ENCODE data around the gene HSPB1.
A peak's percentile ranks its signal among the peaks of the same experiment; 100 is the strongest.

HSPB1 gene

DNA sequence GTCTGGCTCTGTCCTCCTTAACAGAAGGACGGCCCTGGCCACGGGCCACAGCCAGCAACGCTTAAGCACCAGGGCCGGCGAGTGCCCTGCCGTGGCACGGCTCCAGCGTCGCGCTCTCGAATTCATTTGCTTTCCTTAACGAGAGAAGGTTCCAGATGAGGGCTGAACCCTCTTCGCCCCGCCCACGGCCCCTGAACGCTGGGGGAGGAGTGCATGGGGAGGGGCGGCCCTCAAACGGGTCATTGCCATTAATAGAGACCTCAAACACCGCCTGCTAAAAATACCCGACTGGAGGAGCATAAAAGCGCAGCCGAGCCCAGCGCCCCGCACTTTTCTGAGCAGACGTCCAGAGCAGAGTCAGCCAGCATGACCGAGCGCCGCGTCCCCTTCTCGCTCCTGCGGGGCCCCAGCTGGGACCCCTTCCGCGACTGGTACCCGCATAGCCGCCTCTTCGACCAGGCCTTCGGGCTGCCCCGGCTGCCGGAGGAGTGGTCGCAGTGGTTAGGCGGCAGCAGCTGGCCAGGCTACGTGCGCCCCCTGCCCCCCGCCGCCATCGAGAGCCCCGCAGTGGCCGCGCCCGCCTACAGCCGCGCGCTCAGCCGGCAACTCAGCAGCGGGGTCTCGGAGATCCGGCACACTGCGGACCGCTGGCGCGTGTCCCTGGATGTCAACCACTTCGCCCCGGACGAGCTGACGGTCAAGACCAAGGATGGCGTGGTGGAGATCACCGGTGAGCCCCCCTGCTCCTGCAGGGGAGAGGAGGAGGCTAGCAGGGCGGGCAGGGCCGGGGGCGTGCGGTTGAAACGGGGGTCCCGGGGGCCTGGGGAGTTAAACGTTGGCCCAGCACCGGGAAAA, at the start of gene HSPB1:
Gene HSPB1, plus strand, starts transcription at position 327 of the 855 bp plus-strand sequence. Its CDS starts 40 bp downstream, at position 367.
- H3K36me3 Mint-ChIP-seq (ENCODE audit: low read depth), result peaks cover 2% of the 10 kb centered on the region
- H3K9me3 Mint-ChIP-seq, result no peaks in the 10 kb centered on the region
- H3K27me3 Mint-ChIP-seq (ENCODE audit: low read depth), result peaks cover 6% of the 10 kb centered on the region
- peaks cover 9% of the 10 kb centered on the region for H3K4me1 Mint-ChIP-seq (ENCODE audit: low read depth)
- peak; percentile 63 for DNase-seq (ENCODE audit: low spot score)
- H3K4me3 Mint-ChIP-seq, result peak within 1 kb of the TSS; percentile 93
- peak within 1 kb of the TSS; percentile 81 for H3K27ac Mint-ChIP-seq

DNA sequence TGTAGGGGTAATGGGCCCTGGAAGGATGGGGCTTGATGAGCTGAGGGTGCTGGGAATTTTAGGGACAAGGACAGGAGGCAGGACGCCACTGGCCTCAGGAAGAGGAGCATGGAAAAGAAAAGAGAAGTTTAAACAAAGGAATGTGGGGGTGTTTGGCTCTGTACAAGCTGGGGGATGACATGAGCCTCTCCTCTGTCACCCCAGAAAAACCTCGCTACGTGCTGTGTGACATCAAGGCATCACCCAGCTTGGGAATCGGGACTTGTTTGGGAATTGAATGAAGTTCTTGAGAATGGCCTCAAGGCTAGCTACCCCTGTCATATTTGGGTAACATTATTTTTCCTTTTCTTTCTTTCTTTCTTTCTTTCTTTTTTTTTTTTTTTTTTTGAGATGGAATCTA, 47.7 kb upstream of the HSPB1 start:
- Mint-ChIP-seq H3K4me3 (no peak overlapping the region), H3K4me1 (ENCODE audit: low read depth) (no peaks in the 10 kb centered on the region), H3K27ac (no peak overlapping the region), H3K9me3 (no peaks in the 10 kb centered on the region), H3K36me3 (ENCODE audit: low read depth) (no peaks in the 10 kb centered on the region), H3K27me3 (ENCODE audit: low read depth) (peaks cover 25% of the 10 kb centered on the region)
- DNase-seq (ENCODE audit: low spot score), result no peak

DNA sequence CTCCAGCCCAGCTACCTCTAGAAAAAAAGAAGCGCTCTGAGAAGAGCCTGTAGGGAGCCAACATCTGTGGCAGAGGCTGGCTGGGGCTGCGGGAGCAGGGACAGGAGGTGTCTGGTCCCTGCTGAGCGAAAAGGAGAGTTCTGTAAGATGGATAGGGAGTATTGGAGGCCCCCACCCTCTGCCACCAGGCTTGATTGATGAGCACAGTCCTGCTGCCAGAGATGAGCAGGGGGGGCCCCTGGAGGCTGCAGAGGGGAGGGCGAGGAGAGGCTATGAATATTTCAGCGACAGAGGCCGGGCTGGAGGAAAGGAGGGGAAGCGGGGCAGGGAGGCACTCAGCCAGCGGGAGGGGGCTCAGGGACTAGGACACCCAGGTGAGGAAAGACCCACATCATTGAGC, 44.5 kb upstream of the HSPB1 start:
- Mint-ChIP-seq H3K27me3 (ENCODE audit: low read depth) (peaks cover 30% of the 10 kb centered on the region), H3K36me3 (ENCODE audit: low read depth) (no peaks in the 10 kb centered on the region), H3K9me3 (no peaks in the 10 kb centered on the region), H3K4me3 (no peak overlapping the region), H3K4me1 (ENCODE audit: low read depth) (no peaks in the 10 kb centered on the region), H3K27ac (no peak overlapping the region)
- DNase-seq (ENCODE audit: low spot score), result no peak

DNA sequence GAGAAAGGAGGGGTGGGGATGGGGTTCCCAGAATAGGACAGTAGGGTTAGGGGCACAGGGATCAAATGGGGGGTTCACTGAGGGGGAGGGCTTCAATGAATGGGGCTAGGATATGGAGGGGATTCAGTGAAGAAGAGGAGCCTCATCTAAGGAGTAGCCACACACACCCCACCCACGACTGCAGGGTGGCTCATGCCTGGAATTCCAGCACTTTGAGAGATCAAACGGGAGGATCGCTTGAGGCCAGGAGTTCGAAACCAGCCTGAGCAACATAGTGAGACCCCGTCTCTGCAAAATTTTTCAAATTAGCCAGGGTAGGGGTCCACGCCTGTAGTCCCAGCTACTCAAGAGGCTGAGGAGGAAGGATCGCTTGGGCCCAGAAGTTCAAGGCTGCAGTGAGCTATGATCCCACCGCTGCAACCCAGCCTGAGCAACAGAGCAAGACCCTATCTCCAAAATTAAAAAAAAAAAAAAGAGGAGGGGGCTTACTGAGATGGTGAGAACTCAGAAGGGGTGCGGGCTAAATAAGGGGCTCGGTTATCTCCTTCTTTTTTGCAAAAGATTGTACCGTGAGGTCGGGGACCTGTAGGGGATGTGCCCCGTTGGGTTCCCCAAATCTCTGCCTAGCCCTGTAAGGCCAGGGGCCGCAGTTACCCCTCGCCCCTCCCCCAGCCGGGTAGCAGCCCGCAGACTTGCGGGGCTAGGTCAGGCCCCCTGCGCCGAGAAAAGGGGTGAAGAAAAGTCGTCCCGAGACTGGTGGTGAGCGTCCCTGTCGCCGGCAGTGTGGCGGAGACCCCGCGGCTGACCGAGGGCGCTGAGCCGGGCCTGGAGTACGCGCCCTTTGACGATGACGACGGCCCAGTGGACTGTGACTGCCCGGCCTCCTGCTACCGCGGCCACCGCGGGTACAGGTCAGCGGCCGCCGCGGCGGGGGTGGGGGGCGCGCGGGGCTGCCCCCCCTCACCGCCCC, 43.1 kb upstream of the HSPB1 start:
- Mint-ChIP-seq H3K4me1 (ENCODE audit: low read depth) (no peaks in the 10 kb centered on the region), H3K27me3 (ENCODE audit: low read depth) (peaks cover 30% of the 10 kb centered on the region), H3K4me3 (peak overlapping the region; percentile 12)

DNA sequence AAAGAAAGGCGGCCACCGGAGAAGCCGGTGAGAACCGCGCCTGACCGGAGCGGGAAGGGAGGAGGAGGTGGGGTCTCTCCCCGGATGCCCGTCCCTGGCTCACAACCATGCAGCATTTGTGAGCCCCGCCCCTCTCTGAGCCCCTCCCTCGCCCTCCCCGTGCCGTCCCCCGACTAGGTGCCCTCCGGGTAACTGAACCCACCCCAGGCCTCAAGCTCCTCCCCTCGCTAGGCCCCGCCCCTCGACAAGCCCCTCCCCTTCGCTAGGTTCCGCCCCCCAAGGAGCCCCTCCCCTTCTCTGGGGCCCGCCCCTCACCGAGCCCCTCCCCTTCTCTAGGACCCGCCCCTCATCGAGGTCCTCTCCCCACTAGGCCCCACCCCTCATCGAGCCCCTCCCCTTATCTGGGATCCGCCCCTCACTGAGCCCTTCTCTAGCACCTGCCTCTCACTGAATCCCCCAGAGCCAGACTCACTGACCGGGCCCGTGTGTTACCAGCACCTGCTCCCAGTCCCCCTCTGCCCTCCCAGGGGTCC, 42.2 kb upstream of the HSPB1 start:
- H3K9me3 Mint-ChIP-seq, result no peaks in the 10 kb centered on the region
- H3K27me3 Mint-ChIP-seq (ENCODE audit: low read depth), result peaks cover 34% of the 10 kb centered on the region
- DNase-seq (ENCODE audit: low spot score), result no peak
- no peaks in the 10 kb centered on the region for H3K4me1 Mint-ChIP-seq (ENCODE audit: low read depth)
- H3K27ac Mint-ChIP-seq, result no peak overlapping the region
- no peak overlapping the region for H3K4me3 Mint-ChIP-seq
- no peaks in the 10 kb centered on the region for H3K36me3 Mint-ChIP-seq (ENCODE audit: low read depth)

More for the DNA sequence above, 43.1 kb upstream of the HSPB1 start:
- no peak for DNase-seq (ENCODE audit: low spot score)
- H3K27ac Mint-ChIP-seq, result no peak overlapping the region
- H3K36me3 Mint-ChIP-seq (ENCODE audit: low read depth), result no peaks in the 10 kb centered on the region
- no peaks in the 10 kb centered on the region for H3K9me3 Mint-ChIP-seq

DNA sequence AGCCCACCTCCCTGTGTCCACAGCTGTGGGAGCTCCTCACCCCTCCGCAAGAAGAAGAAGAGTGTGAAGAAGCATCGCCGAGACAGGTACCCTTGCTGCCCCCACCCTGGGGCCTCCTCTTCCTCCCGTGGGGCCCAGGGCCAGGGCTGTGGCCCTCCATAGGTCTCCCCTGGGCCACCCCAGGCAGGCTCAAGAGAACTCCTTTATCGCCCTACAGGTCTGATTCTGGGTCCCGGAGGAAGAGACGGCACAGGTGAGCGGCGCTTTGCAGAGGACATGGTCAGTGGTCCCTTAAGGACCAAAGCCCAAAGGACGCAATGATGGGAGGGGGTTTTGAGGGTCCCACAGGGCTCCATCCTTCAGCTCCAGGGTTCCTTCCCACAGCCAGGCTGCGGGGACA, 41.1 kb upstream of the HSPB1 start:
- Mint-ChIP-seq H3K9me3 (no peaks in the 10 kb centered on the region), H3K36me3 (ENCODE audit: low read depth) (no peaks in the 10 kb centered on the region), H3K4me3 (no peak overlapping the region), H3K27ac (no peak overlapping the region), H3K27me3 (ENCODE audit: low read depth) (peaks cover 33% of the 10 kb centered on the region), H3K4me1 (ENCODE audit: low read depth) (no peaks in the 10 kb centered on the region)
- DNase-seq (ENCODE audit: low spot score), result no peak

DNA sequence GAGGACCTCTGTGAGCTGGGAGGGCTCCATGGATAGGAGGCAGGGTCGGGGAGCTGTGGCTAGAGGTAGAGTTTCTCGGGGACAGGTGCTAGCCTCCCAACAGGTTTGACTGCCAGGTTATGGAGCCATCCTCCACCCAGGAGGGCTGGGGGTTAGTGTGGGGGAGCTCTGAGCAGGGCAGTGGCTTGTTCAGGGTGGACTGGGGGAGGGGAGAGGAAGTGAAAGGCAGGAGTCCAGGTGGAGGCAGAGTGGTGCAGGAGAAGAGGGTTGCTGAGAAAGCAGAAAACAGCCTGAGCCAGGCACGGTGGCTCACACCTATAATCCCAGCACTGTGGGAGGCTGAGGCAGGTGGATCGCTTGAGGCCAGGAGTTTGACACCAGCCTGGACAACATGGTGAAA, 40.5 kb upstream of the HSPB1 start:
- H3K27ac Mint-ChIP-seq, result no peak overlapping the region
- no peaks in the 10 kb centered on the region for H3K4me1 Mint-ChIP-seq (ENCODE audit: low read depth)
- no peak overlapping the region for H3K4me3 Mint-ChIP-seq
- H3K27me3 Mint-ChIP-seq (ENCODE audit: low read depth), result peaks cover 37% of the 10 kb centered on the region
- no peaks in the 10 kb centered on the region for H3K36me3 Mint-ChIP-seq (ENCODE audit: low read depth)
- no peaks in the 10 kb centered on the region for H3K9me3 Mint-ChIP-seq
- DNase-seq (ENCODE audit: low spot score), result no peak

DNA sequence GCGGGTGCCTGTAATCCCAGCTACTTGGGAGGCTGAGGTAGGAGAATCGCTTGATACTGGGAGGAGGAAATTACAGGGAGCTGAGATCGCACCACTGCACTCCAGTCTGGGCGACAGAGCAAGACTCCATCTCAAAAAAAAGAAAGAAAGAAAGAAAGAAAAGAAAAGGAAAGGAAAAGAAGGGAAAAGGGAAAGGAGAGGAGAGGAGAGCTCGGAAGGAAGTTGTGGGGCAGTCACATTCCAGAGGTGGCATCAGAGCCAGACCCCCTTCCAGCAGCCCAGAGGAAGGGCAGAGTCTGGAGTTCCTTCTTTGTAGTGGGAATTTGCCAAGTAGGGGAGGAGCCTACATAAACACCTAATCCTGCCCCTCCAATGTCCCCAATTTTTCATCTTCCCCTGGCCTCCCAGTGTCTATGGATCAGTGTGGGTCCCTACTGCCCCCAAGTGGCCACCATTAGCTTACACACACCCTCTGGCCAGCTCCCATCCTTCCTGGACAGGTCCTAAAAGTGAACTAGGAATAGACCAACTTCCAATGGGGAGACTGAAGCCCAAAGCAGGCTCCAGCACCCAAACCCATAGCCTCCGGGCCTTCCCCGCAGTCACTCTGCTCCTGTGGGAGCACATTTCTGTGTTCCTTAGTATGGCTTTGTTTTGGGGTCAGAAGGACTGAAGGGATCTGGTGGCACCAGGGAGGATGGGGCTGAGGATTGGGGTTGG, 39.6 kb upstream of the HSPB1 start:
- Mint-ChIP-seq H3K27me3 (ENCODE audit: low read depth) (peaks cover 36% of the 10 kb centered on the region), H3K4me3 (no peak overlapping the region), H3K27ac (no peak overlapping the region), H3K9me3 (no peaks in the 10 kb centered on the region), H3K36me3 (ENCODE audit: low read depth) (no peaks in the 10 kb centered on the region), H3K4me1 (ENCODE audit: low read depth) (no peaks in the 10 kb centered on the region)
- DNase-seq (ENCODE audit: low spot score), result no peak

DNA sequence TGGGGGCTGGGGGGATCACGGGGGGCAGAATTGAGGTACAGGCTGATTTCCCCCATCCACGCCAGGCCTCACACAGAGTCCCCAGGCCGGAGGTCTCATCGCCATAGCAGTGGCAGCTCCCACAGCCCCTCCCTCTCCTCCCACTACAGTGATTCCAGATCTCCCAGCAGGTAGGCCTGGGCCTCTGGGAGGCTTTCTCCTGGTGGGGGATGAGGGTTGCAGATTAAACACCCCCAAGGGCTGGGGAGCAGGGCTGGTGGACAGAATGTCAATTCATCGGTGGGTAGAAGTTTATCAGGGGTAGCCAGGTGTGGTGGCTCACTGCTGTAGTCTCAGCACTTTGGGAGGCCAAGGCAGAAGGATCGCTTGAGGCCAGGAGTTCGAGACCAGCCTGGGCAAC, 37.2 kb upstream of the HSPB1 start:
- no peaks in the 10 kb centered on the region for H3K9me3 Mint-ChIP-seq
- no peak overlapping the region for H3K4me3 Mint-ChIP-seq
- H3K27ac Mint-ChIP-seq, result no peak overlapping the region
- H3K27me3 Mint-ChIP-seq (ENCODE audit: low read depth), result peaks cover 44% of the 10 kb centered on the region
- DNase-seq (ENCODE audit: low spot score), result no peak
- no peaks in the 10 kb centered on the region for H3K4me1 Mint-ChIP-seq (ENCODE audit: low read depth)
- no peaks in the 10 kb centered on the region for H3K36me3 Mint-ChIP-seq (ENCODE audit: low read depth)

DNA sequence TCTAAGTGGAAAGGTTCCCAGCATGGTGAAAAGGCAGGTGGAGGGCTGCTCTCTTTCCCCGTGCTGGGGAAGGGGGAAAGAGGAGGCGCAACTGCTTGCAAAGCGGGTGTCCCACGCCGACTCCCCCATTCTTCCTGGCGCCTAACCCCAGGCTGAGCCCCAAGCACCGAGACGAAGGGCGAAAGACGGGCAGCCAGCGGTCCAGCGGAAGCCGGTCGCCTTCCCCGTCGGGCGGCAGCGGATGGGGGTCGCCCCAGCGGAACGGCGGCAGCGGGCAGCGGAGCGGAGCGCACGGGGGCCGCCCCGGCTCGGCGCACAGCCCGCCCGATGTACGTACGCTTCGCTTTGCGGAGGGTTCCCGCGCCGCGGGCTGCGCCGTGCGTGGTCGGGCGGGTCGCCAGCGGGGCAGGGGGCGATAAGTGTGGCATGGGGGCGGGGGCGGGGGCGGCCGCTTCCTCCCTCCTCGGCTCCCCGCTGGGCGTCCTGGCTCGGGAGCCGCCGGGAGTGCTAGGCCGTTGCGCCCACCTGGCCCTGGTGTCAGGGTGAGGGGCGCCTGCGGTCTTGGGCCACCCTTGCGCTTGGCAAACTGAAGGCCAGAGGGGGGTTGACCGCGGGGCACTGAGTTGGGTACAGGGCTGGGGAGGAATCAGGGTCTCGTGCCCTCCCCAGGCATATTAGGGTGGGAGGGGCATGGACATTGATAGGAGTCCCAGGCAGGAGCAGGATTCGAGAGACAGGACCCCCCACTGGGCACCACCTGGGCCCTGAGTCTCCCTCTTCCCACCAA, 35.2 kb upstream of the HSPB1 start:
- no peak for DNase-seq (ENCODE audit: low spot score)
- H3K27ac Mint-ChIP-seq, result no peak overlapping the region
- peak overlapping the region; percentile 29 for H3K4me3 Mint-ChIP-seq
- no peaks in the 10 kb centered on the region for H3K36me3 Mint-ChIP-seq (ENCODE audit: low read depth)
- H3K4me1 Mint-ChIP-seq (ENCODE audit: low read depth), result no peaks in the 10 kb centered on the region
- H3K9me3 Mint-ChIP-seq, result no peaks in the 10 kb centered on the region
- peaks cover 40% of the 10 kb centered on the region for H3K27me3 Mint-ChIP-seq (ENCODE audit: low read depth)

DNA sequence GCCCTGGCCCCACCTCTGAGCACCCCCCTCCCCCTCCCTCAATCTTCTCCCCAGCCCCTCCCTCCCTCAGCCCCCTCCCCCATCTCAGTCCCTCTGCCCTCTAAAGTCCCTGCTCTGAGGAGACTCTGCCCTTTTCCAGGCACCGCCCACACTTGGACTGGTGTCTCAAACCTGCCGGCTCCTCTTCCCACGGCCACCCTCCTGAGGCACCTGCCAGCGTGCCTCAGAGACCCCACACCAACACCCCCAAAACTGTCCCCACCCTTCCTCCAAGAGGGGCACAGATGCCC, 34.6 kb upstream of the HSPB1 start:
- Mint-ChIP-seq H3K27ac (no peak overlapping the region), H3K4me3 (peak overlapping the region; percentile 26), H3K36me3 (ENCODE audit: low read depth) (no peaks in the 10 kb centered on the region), H3K9me3 (no peaks in the 10 kb centered on the region), H3K27me3 (ENCODE audit: low read depth) (peaks cover 40% of the 10 kb centered on the region), H3K4me1 (ENCODE audit: low read depth) (peaks cover under 1% of the 10 kb centered on the region)
- DNase-seq (ENCODE audit: low spot score), result no peak

DNA sequence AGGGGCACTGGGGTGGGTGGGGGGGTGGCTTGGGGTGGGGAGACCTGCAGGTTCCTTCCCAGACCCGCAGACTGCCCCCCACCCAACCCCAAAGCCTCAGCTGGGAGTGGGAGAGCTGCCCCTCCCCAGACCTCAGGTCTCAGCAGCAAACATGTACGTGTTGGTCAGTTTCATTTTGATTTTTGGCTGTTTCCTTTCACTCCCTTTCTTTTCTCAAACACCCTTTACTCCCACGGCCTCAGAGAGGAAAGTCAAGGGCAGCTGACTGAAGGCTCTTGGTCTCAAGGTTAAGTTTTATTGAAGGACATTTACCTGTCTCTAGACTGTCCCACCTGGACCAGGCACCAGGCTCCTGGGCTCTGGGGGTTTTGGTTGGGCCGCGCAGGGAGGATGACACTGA, 34.1 kb upstream of the HSPB1 start:
- Mint-ChIP-seq H3K27ac (no peak overlapping the region), H3K36me3 (ENCODE audit: low read depth) (no peaks in the 10 kb centered on the region), H3K9me3 (no peaks in the 10 kb centered on the region), H3K27me3 (ENCODE audit: low read depth) (peaks cover 40% of the 10 kb centered on the region), H3K4me1 (ENCODE audit: low read depth) (peaks cover 5% of the 10 kb centered on the region), H3K4me3 (peak overlapping the region; percentile 33)
- DNase-seq (ENCODE audit: low spot score), result no peak

DNA sequence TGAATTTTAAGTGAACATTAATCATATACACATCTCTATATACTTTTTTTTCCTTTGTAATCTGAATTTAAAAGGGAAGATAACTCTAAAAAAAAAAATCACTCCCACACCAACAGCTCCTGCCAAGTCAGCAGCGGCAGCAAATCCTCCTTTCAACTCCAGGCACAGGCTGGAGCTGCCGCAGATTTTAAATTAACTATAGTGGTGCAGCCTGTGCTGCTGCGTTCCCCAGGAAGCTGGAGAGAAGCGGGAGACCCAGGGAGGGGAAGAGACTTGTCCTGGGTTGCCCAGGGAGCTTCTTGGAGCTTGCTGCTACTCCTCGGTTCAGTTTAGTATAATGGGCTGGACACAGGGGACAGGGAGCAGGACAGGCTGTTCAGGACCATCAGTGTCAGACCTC, 32.6 kb upstream of the HSPB1 start:
- H3K9me3 Mint-ChIP-seq, result no peaks in the 10 kb centered on the region
- no peak overlapping the region for H3K27ac Mint-ChIP-seq
- no peak for DNase-seq (ENCODE audit: low spot score)
- no peaks in the 10 kb centered on the region for H3K36me3 Mint-ChIP-seq (ENCODE audit: low read depth)
- peaks cover 36% of the 10 kb centered on the region for H3K27me3 Mint-ChIP-seq (ENCODE audit: low read depth)
- no peak overlapping the region for H3K4me3 Mint-ChIP-seq
- peaks cover 10% of the 10 kb centered on the region for H3K4me1 Mint-ChIP-seq (ENCODE audit: low read depth)
